HCT116 (cell line): ENCODE data around the gene CCDC107. TPM values are rescaled to one million over a fixed set of nuclear protein-coding genes. Genes with fewer than 3 reads are reported as not detected.
A peak's percentile ranks its signal among the peaks of the same experiment; 100 is the strongest.

Experiments
- ATAC-seq: fragments of 200-7000 bp; cut with Tn5 transposase; 2 replicates; pipeline ENCODE4 v1.9.1; 2020; ENCODE audit warnings: mild to moderate bottlenecking, moderate library complexity
- BruUV-seq: library from RNA; stranded (reverse); fragments of 400-500 nt; replicated peaks from 2 replicates; lab custom pipeline; 2021; lab: Mats Ljungman, UMichigan
- CTCF ChIA-PET: fragments of 300-600 bp; sonication (Branson Sonifier 250); formaldehyde crosslinking; loops from one replicate; lab custom pipeline; 2021; ENCODE audit warnings: antibody characterized with exemption; lab: Charles Lee
- POLR2A ChIA-PET: fragments of 300-600, 350-600 bp; sonication (Branson Sonifier 250); formaldehyde crosslinking; loops from one replicate; lab custom pipeline; 2021; ENCODE audit warnings: antibody characterized with exemption; lab: Charles Lee
- RAD21 ChIA-PET, 2 experiments: fragments of 300-600 bp; sonication (Branson Sonifier 250); formaldehyde crosslinking; loops; one replicate each; lab custom pipeline; 2023; ENCODE audit warnings: low total read pairs in 2 of 2; ENCODE audit not compliant: uncharacterized antibody in 2 of 2, unreplicated experiment in 2 of 2, low non-redundant PET in 1 of 2; lab: Charles Lee
- DNase-seq: peaks from one replicate; pipeline ENCODE4 v3.0.0-alpha.2; 2010; ENCODE audit warnings: low read depth, low spot score
- H2AFZ ChIP-seq: fragments of 200-600 bp; shearing (Covaris generic), sonication (generic); 2 replicates; pipeline ENCODE4 v1.6.1; 2017; ENCODE audit warnings: low read depth, mixed run types, mixed read lengths, antibody characterized with exemption, low read length; ENCODE audit not compliant: poor library complexity, severe bottlenecking
- H3K27ac ChIP-seq: 2 replicates; pipeline ENCODE4 v1.5.1; 2012; ENCODE audit warnings: low read depth, low read length
- H3K27me3 ChIP-seq: fragments of 200-600 bp; sonication (generic); 2 replicates; pipeline ENCODE4 v1.6.1; 2016; ENCODE audit warnings: mixed run types, low read length, mixed read lengths; ENCODE audit not compliant: insufficient read depth
- H3K36me3 ChIP-seq, 2 experiments: fragments of 200-500 bp in 1 of 2; fragments of 200-600 bp in 1 of 2; sonication (Bioruptor generic) in 1 of 2; sonication (generic) in 1 of 2; 2 replicates each; pipeline versions ENCODE4 v1.5.1 to v1.6.1; 2014 to 2016; ENCODE audit warnings: low read length in 2 of 2, inconsistent platforms in 1 of 2, mixed read lengths in 1 of 2, mixed run types in 1 of 2; ENCODE audit not compliant: insufficient read depth in 2 of 2, control insufficient read depth in 1 of 2
- H3K4me1 ChIP-seq, 2 experiments: fragments of 200-600 bp in 1 of 2; sonication (generic) in 1 of 2; 2 replicates each; pipeline versions ENCODE4 v1.5.1 to v1.6.1; 2012 to 2017; ENCODE audit warnings: low read length in 2 of 2, inconsistent platforms in 1 of 2, mild to moderate bottlenecking in 1 of 2, mixed read lengths in 1 of 2, mixed run types in 1 of 2, moderate library complexity in 1 of 2; ENCODE audit not compliant: insufficient read depth in 2 of 2, control insufficient read depth in 1 of 2
- H3K4me2 ChIP-seq: fragments of 200-600 bp; sonication (generic); 2 replicates; pipeline ENCODE4 v1.6.1; 2017; ENCODE audit warnings: mixed run types, low read length, mixed read lengths
- H3K4me3 ChIP-seq, 2 experiments: fragments of 200-600 bp in 1 of 2; sonication (generic) in 1 of 2; replicated peaks in 1 of 2; 2 replicates each; pipeline ENCODE4 v1.5.1; 2011 to 2016; ENCODE audit warnings: low read length in 2 of 2, control low read depth in 1 of 2, low read depth in 1 of 2, mild to moderate bottlenecking in 1 of 2, mixed read lengths in 1 of 2, mixed run types in 1 of 2
- H3K79me2 ChIP-seq: fragments of 200-600 bp; sonication (generic); 2 replicates; pipeline ENCODE4 v1.6.1; 2017; ENCODE audit warnings: mild to moderate bottlenecking, mixed run types, low read length, moderate library complexity, mixed read lengths; ENCODE audit not compliant: insufficient read depth
- H3K9ac ChIP-seq: fragments of 200-600 bp; sonication (generic); 2 replicates; pipeline ENCODE4 v1.6.1; 2016; ENCODE audit warnings: low read length, mixed read lengths
- H3K9me2 ChIP-seq: fragments of 200-600 bp; sonication (generic), shearing (Covaris generic); 2 replicates; pipeline ENCODE4 v1.6.1; 2017; ENCODE audit warnings: mixed run types, mild to moderate bottlenecking, moderate library complexity; ENCODE audit not compliant: insufficient read depth
- H3K9me3 ChIP-seq, 2 experiments: fragments of 200-500 bp in 1 of 2; fragments of 200-600 bp in 1 of 2; sonication (Bioruptor generic) in 1 of 2; sonication (generic) in 1 of 2; 2 replicates each; pipeline ENCODE4 v1.6.1; 2014 to 2017; ENCODE audit warnings: low read length in 2 of 2, mixed read lengths in 2 of 2, inconsistent platforms in 1 of 2, low read depth in 1 of 2, mild to moderate bottlenecking in 1 of 2, mixed run types in 1 of 2, moderate library complexity in 1 of 2; ENCODE audit not compliant: control insufficient read depth in 1 of 2, insufficient read depth in 1 of 2
- H4K20me1 ChIP-seq: fragments of 200-600 bp; sonication (generic), shearing (Covaris generic); 2 replicates; pipeline ENCODE4 v1.6.1; 2017; ENCODE audit warnings: mixed run types, mild to moderate bottlenecking, moderate library complexity; ENCODE audit not compliant: insufficient read depth
- CEBPB ChIP-seq: IDR thresholded peaks from 2 replicates; pipeline ENCODE4 v1.6.1; 2012; ENCODE audit warnings: low read depth
- CTCF ChIP-seq, 3 experiments: fragments of 200-600 bp in 1 of 3; sonication (generic) in 1 of 3; IDR thresholded peaks in 2 of 3; conservative IDR thresholded peaks in 1 of 3; 2 replicates each; pipeline ENCODE4 v1.5.1; 2012 to 2017; ENCODE audit warnings: low read depth in 2 of 3, low read length in 2 of 3, antibody characterized with exemption in 1 of 3, borderline replicate concordance in 1 of 3, control low read depth in 1 of 3, mild to moderate bottlenecking in 1 of 3, mixed read lengths in 1 of 3, mixed run types in 1 of 3, moderate library complexity in 1 of 3; ENCODE audit not compliant: insufficient read depth in 1 of 3
- EGR1 ChIP-seq: IDR thresholded peaks from 2 replicates; pipeline ENCODE4 v1.6.1; 2012; ENCODE audit warnings: low read depth
- FOSL1 ChIP-seq: IDR thresholded peaks from 2 replicates; pipeline ENCODE4 v1.6.1; 2012; ENCODE audit warnings: low read depth
- JUND ChIP-seq: IDR thresholded peaks from 2 replicates; pipeline ENCODE4 v1.6.1; 2012
- POLR2A ChIP-seq: IDR thresholded peaks from 2 replicates; pipeline ENCODE4 v1.7.0; 2011; ENCODE audit warnings: borderline replicate concordance; ENCODE audit not compliant: insufficient read depth, insufficient read length; ENCODE audit errors: extremely low read depth
- SRF ChIP-seq: IDR thresholded peaks from 2 replicates; pipeline ENCODE4 v1.6.1; 2012; ENCODE audit warnings: low read depth
- YY1 ChIP-seq: IDR thresholded peaks from 2 replicates; pipeline ENCODE4 v1.6.1; 2011; ENCODE audit warnings: low read length, low read depth, moderate library complexity, mild to moderate bottlenecking; ENCODE audit not compliant: insufficient replicate concordance; ENCODE audit errors: extremely low read depth
- ZFX ChIP-seq: fragments of 450-650 bp; IDR thresholded peaks from 2 replicates; pipeline ENCODE4 v1.6.1; 2017
- ZNF274 ChIP-seq: fragments of 200-500 bp; sonication (Bioruptor generic); IDR thresholded peaks from 2 replicates; pipeline ENCODE4 v1.6.1; 2014; ENCODE audit warnings: mild to moderate bottlenecking, low read depth, low read length, inconsistent platforms
- intact Hi-C: fragments of 100-400 bp; cut with micrococcal nuclease; formaldehyde crosslinking; loops from 2 replicates; pipeline ENCODE4 v1.10.0; 2022
- total RNA-seq: library from RNA; stranded (reverse); gene quantifications from one replicate; pipeline ENCODE4 v1.2.1, GENCODE V29; 2021; ENCODE audit not compliant: unreplicated experiment

Gene CCDC107
- total RNA-seq, 1 experiment from 2014 or later: 11.1 TPM

DNA sequence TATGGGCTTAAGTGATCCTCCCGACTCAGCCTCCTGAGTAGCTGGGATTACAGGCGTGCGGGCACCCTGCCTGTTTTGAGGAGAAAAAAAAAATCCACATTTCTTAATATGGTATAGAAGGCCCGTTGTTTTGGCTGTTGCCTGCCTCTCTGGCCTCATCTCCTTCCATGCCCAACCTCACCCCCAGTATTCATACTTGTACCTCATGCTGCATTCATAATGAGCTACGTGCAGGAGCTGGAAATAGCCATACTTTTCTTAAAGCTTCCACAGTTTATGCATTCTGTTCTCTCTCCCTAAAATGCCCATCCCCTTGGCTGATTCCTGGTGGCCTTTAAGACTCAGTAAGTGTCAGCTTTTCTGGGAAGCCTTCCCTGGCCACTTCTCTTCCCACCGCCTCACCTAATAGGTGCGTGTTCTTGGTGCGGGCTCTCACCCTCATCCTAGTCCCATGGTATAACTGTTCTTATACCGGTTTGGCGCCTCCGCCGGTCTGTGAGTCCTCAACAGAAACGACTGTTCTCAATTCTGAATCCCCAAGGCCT, 33.7 kb downstream of the CCDC107 start:
- H3K4me3 ChIP-seq: no peak overlapping the region

More for the DNA sequence above, 33.7 kb downstream of the CCDC107 start:
- Histone ChIP-seq H3K27me3 (no peaks in the 10 kb centered on the region), H3K9me2 (no peaks in the 10 kb centered on the region), H3K79me2 (peaks cover 29% of the 10 kb centered on the region), H4K20me1 (no peaks in the 10 kb centered on the region), H3K36me3 (peaks cover 7 to 25% of the 10 kb centered on the region in 2 experiments; a peak in 3 of 4 replicates), H3K9me3 (no peaks in the 10 kb centered on the region), H3K4me1 (peaks cover 18 to 33% of the 10 kb centered on the region in 2 experiments), H3K4me2 (peak overlapping the region; percentile 90; the same call in 1 of the 2 replicates), H3K27ac (no peak overlapping the region), H3K9ac (no peak overlapping the region), H2AFZ (no peak overlapping the region)
- ChIA-PET POLR2A (interaction anchor here (0.8 kb wide), 1 partner anchor 41 kb away, joined by 5 read pairs; the partner anchor contains the start of genes CREB3 and TLN1), RAD21 (interaction anchor here in 1 of 2 experiments (1.2 kb wide), 1 partner anchor 45 kb away, joined by 3 read pairs; no protein-coding TSS in a partner anchor), CTCF (no interaction called here)
- DNase-seq (no peak), ATAC-seq (no peak)
- intact Hi-C loops: loop anchor here (2.0 to 5.0 kb wide), 2 partner anchors 35 kb away; no protein-coding TSS in a partner anchor
- TF ChIP-seq ZNF274 (no peak), YY1 (no peak), POLR2A (no peak), SRF (no peak), ZFX (no peak), CEBPB (no peak), FOSL1 (no peak), CTCF (IDR thresholded peaks at IDR 0.05 in 2 of 3, conservative IDR thresholded peaks at IDR 0.05 in 1 of 3; ENCODE audit: borderline replicate concordance in 1 of 3, insufficient read depth in 1 of 3, low read depth in 2 of 3, low read length in 2 of 3) (no peak), JUND (no peak), EGR1 (no peak)
- BruUV-seq: no TSS peak
